ENCODE measurements around the gene TSR3.

Gene TSR3

DNA sequence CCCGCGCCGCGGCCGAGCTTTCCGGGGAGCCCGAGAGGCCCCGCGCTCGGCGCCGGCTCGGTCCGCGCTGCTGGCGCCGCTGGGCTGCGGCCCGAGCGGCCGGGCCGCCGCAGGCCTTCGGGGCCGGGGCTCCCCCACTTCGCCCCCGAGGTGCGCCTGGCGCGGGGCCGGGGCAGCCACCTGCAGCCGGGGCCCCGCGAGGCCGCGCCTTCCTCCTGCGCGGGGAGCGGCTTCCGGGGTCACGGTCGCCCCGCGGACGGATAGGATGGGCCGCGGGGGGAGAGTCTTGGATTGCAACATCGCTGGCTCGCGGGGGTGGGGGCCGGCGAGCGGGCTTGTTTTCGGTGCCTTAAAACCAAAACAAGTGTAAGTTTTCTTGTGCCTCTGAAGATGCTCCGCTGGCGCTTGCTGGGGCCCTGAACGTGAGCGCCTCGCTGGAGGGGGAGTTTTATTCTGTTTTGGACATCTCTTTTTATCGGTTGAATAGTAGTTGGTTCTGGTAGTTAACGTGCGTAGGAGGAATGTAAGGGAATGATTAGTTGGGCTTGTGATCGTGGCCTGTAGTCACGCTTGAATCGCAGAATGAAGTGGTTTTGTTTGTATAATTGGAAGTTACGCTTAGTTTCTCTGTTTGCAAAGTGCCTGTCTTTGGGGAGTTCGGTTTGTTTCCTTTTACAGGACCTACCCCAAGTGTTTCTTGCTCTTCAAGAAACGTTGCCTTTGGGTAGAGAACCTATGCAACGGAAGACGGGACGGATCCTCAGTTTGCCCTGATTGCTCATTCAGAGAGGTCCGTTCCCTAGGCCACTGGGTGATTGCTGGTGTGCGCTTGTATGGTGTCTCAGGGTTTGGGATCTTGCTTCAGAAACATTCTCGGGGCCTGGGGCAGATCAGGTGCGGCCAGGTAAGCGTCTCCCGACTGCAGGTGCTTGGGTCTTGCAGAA lies 41.5 kb downstream of the TSR3 start:
- peaks cover 24% of the 10 kb centered on the region for H3K4me1 ChIP-seq (ENCODE audit: control insufficient read depth, insufficient read depth, low read length, poor library complexity, severe bottlenecking)
- peak overlapping the region; percentile 76 for H3K4me3 ChIP-seq (ENCODE audit: insufficient read depth, low read depth, low read length, poor library complexity, severe bottlenecking)
- peak overlapping the region; percentile 63 for H3K27ac ChIP-seq (ENCODE audit: insufficient read depth, low read length, poor library complexity, severe bottlenecking)
- no peaks in the 10 kb centered on the region for H3K27me3 ChIP-seq (replicated peaks; ENCODE audit: control insufficient read depth, insufficient read depth, low read length, poor library complexity, severe bottlenecking)
- H3K9me3 ChIP-seq (ENCODE audit: control insufficient read depth, low read length), result no peaks in the 10 kb centered on the region
- peak; percentile 49 to 53 (median 50) for DNase-seq
- H3K36me3 ChIP-seq (ENCODE audit: control insufficient read depth, insufficient read depth, low read length), result peaks cover 27% of the 10 kb centered on the region

DNA sequence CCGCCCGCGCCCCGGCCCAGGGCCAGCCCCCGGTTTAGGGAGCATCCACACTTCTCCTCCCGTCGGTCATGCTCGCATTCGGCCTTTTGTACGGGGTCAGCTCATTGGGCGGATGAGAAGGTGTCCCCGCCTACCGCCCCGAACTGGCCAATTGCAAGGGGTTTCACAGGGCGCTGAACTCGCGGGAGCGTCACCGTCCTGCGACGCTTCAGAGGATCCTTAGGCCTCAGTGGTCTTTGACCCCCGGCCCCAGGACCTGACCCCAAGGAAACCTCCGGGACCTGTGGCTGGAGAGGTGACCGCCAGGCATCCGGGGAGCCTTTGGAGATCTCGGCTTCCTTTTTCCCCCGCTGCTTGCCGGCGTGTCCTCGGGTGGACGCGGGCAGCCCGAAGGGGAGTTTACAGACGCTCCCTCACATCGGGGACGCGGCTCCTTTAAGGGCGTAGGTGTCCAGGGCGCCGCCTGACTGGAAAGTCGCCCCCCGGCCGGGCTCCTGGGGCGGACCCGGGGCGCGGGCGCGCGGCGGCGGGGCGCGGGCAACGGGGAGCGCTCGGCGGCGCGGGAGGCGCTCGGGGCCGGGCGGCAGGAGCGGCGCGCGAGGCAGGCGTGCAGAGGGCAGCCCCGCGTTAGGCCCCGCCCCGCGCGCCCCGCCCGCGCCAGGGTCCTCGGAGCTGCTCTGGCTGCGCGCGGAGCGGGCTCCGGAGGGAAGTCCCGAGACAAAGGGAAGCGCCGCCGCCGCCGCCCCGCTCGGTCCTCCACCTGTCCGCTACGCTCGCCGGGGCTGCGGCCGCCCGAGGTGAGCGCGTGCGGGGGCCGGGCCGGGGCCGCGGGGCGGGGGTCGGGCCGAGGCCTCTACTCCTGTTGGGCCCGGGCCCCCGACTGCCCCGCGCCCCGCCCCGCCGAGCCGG lies 42.4 kb downstream of the TSR3 start, which contains the start of gene UBE2I:
Gene UBE2I (plus strand): TSS at position 660 of the 909 bp plus-strand sequence. CDS start 4,395 bp downstream, outside the sequence.
- H3K27me3 ChIP-seq (replicated peaks; ENCODE audit: control insufficient read depth, insufficient read depth, low read length, poor library complexity, severe bottlenecking), result no peaks in the 10 kb centered on the region
- peak within 1 kb of the TSS; percentile 97 for H3K27ac ChIP-seq (ENCODE audit: insufficient read depth, low read length, poor library complexity, severe bottlenecking)
- H3K9me3 ChIP-seq (ENCODE audit: control insufficient read depth, low read length), result no peaks in the 10 kb centered on the region
- H3K4me1 ChIP-seq (ENCODE audit: control insufficient read depth, insufficient read depth, low read length, poor library complexity, severe bottlenecking), result peaks cover 25% of the 10 kb centered on the region
- peak; percentile 92 to 97 (median 94) for DNase-seq
- H3K4me3 ChIP-seq (ENCODE audit: insufficient read depth, low read depth, low read length, poor library complexity, severe bottlenecking), result peak within 1 kb of the TSS; percentile 76
- H3K36me3 ChIP-seq (ENCODE audit: control insufficient read depth, insufficient read depth, low read length), result peaks cover 17% of the 10 kb centered on the region

DNA sequence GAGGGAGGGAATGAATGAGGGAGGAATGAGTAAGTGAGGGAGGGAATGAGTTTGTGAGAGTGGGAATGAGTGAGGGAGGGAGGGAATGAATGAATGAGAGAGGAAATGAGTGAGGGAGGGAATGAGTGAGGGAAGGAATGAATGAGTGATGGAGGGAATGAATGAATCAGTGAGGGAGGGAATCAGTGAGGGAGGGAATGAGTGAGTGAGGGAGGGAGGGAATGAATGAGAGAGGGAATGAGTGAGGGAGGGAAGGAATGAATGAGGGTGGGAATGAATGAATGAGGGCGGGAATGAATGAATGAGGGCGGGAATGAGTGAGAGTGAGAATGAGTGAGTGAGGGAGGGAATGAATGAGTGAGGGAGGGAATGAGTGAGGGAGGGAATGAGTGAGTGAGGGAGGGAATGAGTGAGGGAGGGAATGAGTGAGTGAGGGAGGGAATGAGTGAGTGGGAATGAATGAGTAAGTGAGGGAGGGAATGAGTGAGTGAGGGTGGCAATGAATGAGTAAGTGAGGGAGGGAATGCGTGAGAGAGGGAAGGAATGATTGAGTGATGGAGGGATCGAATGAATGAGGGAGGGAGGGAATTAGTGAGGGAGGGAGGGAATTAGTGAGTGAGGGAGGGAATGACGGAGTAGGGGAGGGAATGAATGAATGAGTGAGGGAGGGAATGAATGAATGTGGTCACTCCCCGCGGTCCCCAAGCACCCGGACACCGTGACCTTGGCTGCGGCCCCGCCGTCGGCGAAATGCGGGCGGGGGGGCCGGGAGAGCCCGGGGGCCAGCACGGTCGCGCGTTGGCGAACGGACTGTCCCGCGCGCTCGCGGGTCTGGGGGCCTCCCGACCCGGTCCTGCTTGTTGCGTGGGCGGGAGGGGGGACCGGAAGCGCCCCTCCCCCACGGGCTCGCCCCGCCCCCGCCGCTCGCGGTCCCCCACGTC lies 43.4 kb downstream of the TSR3 start:
- no peak for DNase-seq
- Histone ChIP-seq H3K9me3 (ENCODE audit: control insufficient read depth, low read length) (no peaks in the 10 kb centered on the region), H3K27me3 (replicated peaks; ENCODE audit: control insufficient read depth, insufficient read depth, low read length, poor library complexity, severe bottlenecking) (no peaks in the 10 kb centered on the region), H3K4me3 (ENCODE audit: insufficient read depth, low read depth, low read length, poor library complexity, severe bottlenecking) (peak overlapping the region; percentile 57), H3K27ac (ENCODE audit: insufficient read depth, low read length, poor library complexity, severe bottlenecking) (peak overlapping the region; percentile 97), H3K36me3 (ENCODE audit: control insufficient read depth, insufficient read depth, low read length) (peaks cover 9% of the 10 kb centered on the region), H3K4me1 (ENCODE audit: control insufficient read depth, insufficient read depth, low read length, poor library complexity, severe bottlenecking) (peaks cover 34% of the 10 kb centered on the region)

DNA sequence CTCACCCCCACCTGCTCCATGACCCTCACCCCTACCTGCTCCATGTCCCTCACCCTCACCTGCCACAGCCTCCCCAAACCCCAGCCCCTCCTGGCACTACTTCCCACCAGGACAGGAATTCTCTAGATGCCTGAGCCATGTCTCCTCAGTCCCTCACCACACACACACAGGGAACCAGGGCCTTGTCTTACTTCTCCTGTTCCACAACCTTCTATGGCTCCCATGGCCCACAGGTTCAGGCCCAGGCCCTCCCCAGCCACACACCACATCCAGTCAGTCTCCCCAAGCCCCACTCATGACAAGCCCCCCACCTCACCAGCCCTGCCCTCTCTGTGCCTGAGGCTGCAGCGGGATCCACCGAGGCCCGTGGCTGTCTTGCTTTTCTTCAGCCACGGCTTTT lies 45.3 kb downstream of the TSR3 start:
- Histone ChIP-seq H3K36me3 (ENCODE audit: control insufficient read depth, insufficient read depth, low read length) (no peaks in the 10 kb centered on the region), H3K27me3 (replicated peaks; ENCODE audit: control insufficient read depth, insufficient read depth, low read length, poor library complexity, severe bottlenecking) (no peaks in the 10 kb centered on the region), H3K4me1 (ENCODE audit: control insufficient read depth, insufficient read depth, low read length, poor library complexity, severe bottlenecking) (peaks cover 23% of the 10 kb centered on the region), H3K27ac (ENCODE audit: insufficient read depth, low read length, poor library complexity, severe bottlenecking) (no peak overlapping the region), H3K4me3 (ENCODE audit: insufficient read depth, low read depth, low read length, poor library complexity, severe bottlenecking) (no peak overlapping the region), H3K9me3 (ENCODE audit: control insufficient read depth, low read length) (no peaks in the 10 kb centered on the region)
- no peak for DNase-seq

DNA sequence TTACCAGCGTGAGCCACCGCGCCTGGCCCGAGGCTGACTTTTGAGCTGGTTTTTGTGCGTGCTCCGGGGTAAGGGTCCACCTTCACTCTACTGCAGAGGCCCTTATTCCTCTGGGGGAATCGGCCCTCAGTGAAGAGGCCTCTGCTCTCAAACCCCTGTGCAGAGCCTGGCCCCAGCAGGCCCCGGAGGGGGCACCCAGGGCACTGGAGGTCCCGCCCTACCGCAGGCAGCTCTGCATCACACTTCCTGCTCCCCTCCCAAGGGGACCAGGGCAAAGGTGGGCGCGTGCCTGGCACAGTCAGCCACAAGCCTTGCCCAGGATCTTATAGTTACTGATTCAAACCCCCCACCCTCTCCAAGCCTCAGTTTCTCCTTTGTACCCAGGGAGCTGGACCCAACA lies 45.9 kb downstream of the TSR3 start:
- Histone ChIP-seq H3K9me3 (ENCODE audit: control insufficient read depth, low read length) (no peaks in the 10 kb centered on the region), H3K4me1 (ENCODE audit: control insufficient read depth, insufficient read depth, low read length, poor library complexity, severe bottlenecking) (peaks cover 23% of the 10 kb centered on the region), H3K27me3 (replicated peaks; ENCODE audit: control insufficient read depth, insufficient read depth, low read length, poor library complexity, severe bottlenecking) (no peaks in the 10 kb centered on the region), H3K4me3 (ENCODE audit: insufficient read depth, low read depth, low read length, poor library complexity, severe bottlenecking) (no peak overlapping the region), H3K36me3 (ENCODE audit: control insufficient read depth, insufficient read depth, low read length) (no peaks in the 10 kb centered on the region), H3K27ac (ENCODE audit: insufficient read depth, low read length, poor library complexity, severe bottlenecking) (no peak overlapping the region)
- no peak for DNase-seq

DNA sequence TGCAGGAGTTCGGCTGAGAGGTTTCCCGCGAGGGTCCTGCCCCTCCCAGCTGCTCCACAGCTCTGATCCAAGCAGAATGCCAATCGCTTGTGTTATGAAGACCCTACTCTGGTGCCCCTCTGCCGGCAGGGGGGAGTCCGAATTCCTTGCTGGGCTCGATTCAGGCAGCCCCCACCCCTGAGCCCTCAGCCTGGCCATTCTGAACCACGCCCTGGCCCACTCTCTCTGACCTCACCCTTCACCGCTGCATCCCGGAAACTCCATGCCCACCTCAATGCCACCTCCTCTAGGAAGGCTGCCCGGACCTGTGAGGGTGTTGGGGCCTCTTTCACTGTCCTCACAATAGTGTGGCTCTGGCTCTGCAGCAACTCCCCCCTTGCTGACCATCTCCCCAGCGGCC lies 50.1 kb downstream of the TSR3 start:
- no peak for DNase-seq
- Histone ChIP-seq H3K4me1 (ENCODE audit: control insufficient read depth, insufficient read depth, low read length, poor library complexity, severe bottlenecking) (peaks cover 22% of the 10 kb centered on the region), H3K27ac (ENCODE audit: insufficient read depth, low read length, poor library complexity, severe bottlenecking) (no peak overlapping the region), H3K36me3 (ENCODE audit: control insufficient read depth, insufficient read depth, low read length) (no peaks in the 10 kb centered on the region), H3K27me3 (replicated peaks; ENCODE audit: control insufficient read depth, insufficient read depth, low read length, poor library complexity, severe bottlenecking) (no peaks in the 10 kb centered on the region), H3K9me3 (ENCODE audit: control insufficient read depth, low read length) (no peaks in the 10 kb centered on the region), H3K4me3 (ENCODE audit: insufficient read depth, low read depth, low read length, poor library complexity, severe bottlenecking) (no peak overlapping the region)

DNA sequence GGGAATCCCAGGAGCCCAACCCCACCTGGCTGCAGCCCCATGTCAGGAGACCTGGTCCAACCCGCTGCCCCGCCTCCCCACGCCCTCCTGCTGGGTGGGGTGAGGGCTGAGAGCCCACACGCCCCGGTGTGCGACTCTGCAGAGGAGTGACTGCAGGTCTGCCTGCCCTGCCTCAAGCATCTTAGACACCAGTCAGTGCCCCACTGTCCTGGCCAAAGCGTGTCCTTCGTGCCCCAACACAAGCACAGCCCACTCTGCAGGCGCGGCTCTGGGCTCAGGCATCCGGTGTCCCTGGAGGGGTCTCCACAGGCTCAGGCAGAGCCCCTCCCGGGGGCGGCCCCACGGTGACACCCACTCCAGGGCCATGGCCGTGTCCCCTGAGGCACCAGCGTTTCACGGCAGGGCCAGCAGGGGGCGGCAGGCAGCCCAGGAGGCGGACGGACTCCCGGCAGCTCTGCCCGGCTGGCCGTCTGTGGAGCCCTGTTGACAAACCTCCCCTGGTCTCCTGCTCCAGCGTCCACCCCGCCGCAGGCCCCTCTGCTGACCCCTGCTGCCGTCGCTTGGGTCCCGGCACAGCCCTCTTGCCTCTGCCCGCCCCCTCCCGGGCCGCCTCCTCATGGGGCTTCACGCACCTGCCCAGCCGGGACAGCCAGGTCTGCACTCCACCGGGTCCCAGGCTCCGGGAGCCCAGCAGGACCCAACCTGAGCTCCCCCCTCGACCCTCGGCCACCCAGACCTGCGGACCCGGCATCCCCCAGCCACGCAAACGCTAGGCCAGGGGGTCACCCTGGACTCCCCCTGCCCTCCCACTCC lies 50.8 kb downstream of the TSR3 start:
- H3K4me3 ChIP-seq (ENCODE audit: insufficient read depth, low read depth, low read length, poor library complexity, severe bottlenecking), result peak overlapping the region; percentile 28
- no peaks in the 10 kb centered on the region for H3K9me3 ChIP-seq (ENCODE audit: control insufficient read depth, low read length)
- no peaks in the 10 kb centered on the region for H3K36me3 ChIP-seq (ENCODE audit: control insufficient read depth, insufficient read depth, low read length)
- H3K27ac ChIP-seq (ENCODE audit: insufficient read depth, low read length, poor library complexity, severe bottlenecking), result no peak overlapping the region
- no peaks in the 10 kb centered on the region for H3K27me3 ChIP-seq (replicated peaks; ENCODE audit: control insufficient read depth, insufficient read depth, low read length, poor library complexity, severe bottlenecking)
- H3K4me1 ChIP-seq (ENCODE audit: control insufficient read depth, insufficient read depth, low read length, poor library complexity, severe bottlenecking), result peaks cover 20% of the 10 kb centered on the region
- DNase-seq, result peak; percentile 41 to 60 (median 51)

DNA sequence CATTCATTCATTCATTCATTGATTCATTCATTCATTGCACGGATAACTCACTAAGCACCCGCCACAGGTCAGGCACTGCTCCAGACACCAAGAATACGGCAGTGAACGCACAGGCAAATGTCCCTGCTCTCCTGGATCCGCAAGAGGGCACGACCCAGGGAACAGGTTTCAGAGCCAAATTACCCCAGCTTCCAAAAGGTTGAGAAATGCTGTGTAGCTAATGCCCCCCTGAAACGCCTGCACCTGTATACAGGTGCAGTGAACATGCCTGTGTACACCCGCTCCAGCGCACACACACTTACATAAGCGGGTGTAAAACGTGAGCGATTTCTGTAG lies 51.8 kb downstream of the TSR3 start:
- Histone ChIP-seq H3K9me3 (ENCODE audit: control insufficient read depth, low read length) (no peaks in the 10 kb centered on the region), H3K4me1 (ENCODE audit: control insufficient read depth, insufficient read depth, low read length, poor library complexity, severe bottlenecking) (peaks cover 20% of the 10 kb centered on the region), H3K27ac (ENCODE audit: insufficient read depth, low read length, poor library complexity, severe bottlenecking) (no peak overlapping the region), H3K4me3 (ENCODE audit: insufficient read depth, low read depth, low read length, poor library complexity, severe bottlenecking) (no peak overlapping the region), H3K27me3 (replicated peaks; ENCODE audit: control insufficient read depth, insufficient read depth, low read length, poor library complexity, severe bottlenecking) (no peaks in the 10 kb centered on the region), H3K36me3 (ENCODE audit: control insufficient read depth, insufficient read depth, low read length) (no peaks in the 10 kb centered on the region)
- DNase-seq, result no peak

All from effector memory CD4-positive, alpha-beta T cell (primary cell).